Smooth muscle cell of trachea (primary cell): ENCODE results near the gene GUSB. TPM values are rescaled to one million over a fixed set of nuclear protein-coding genes. Genes with fewer than 3 reads are reported as not detected.

Experiments used
- total RNA-seq: library from RNA; depleted of rRNA; stranded (reverse); fragments of >200 nt; gene quantifications from 2 replicates; pipeline ENCODE4 v1.2.1, GENCODE V29; 2014

GUSB gene
- total RNA-seq = 23.5 and 28.7 TPM in 2 replicates

GRCh38 chr7:65981965-65982792 is at the start of gene GUSB:
Gene GUSB (minus strand): TSS chr7:65982213. CDS start chr7:65982183, 30 bp downstream.

Other genes with a start within 250 kb of the GUSB start
- gene VKORC1L1, start 109.1 kb downstream of the GUSB start, total RNA-seq = 12.9 and 13.4 TPM in 2 replicates
- 35.1 and 59.9 TPM in 2 replicates for gene ASL, start 93.6 kb upstream of the GUSB start, total RNA-seq
- 31.1 and 38.2 TPM in 2 replicates for gene CRCP, start 132.6 kb upstream of the GUSB start, total RNA-seq
- 94.5 and 154 TPM in 2 replicates for gene TPST1, start 223.1 kb upstream of the GUSB start, total RNA-seq